Measurements from ENCODE around the gene OARD1. TPM values are rescaled to one million over a fixed set of nuclear protein-coding genes. Genes with fewer than 3 reads are reported as not detected.

OARD1 gene
- polyA plus RNA-seq, 1 donor, result 82.5 TPM

- no peaks in the 10 kb centered on the region for H3K9me3 ChIP-seq (ENCODE audit: control insufficient read depth, low read depth, low read length)
- peaks cover 27% of the 10 kb centered on the region for H3K36me3 ChIP-seq (ENCODE audit: control insufficient read depth, insufficient read depth, low read length)
- H3K4me1 ChIP-seq (ENCODE audit: control insufficient read depth, insufficient read depth, low read length), result peaks cover 57% of the 10 kb centered on the region
- H3K4me3 ChIP-seq (ENCODE audit: low read length), result no peak overlapping the region
- WGBS (ENCODE audit: insufficient coverage, low lambda C conversion rate), result 17% methylated on average over 1 of the region's 5 CpGs
- H3K27ac ChIP-seq (ENCODE audit: low read length), result peak overlapping the region; percentile 75
- no peaks in the 10 kb centered on the region for H3K27me3 ChIP-seq (ENCODE audit: control insufficient read depth, insufficient read depth, low read length)
- peak; percentile 76 to 89 for DNase-seq
Observed at GRCh38 chr6:41064841-41065240, 7.3 kb downstream of the OARD1 start.

GRCh38 chr6:41063884-41064285 lies 8.3 kb downstream of the OARD1 start:
- peaks cover 61% of the 10 kb centered on the region for H3K4me1 ChIP-seq (ENCODE audit: control insufficient read depth, insufficient read depth, low read length)
- peaks cover 18% of the 10 kb centered on the region for H3K36me3 ChIP-seq (ENCODE audit: control insufficient read depth, insufficient read depth, low read length)
- H3K9me3 ChIP-seq (ENCODE audit: control insufficient read depth, low read depth, low read length), result no peaks in the 10 kb centered on the region
- no CpG with 5 or more reads among the region's 2 CpGs for WGBS (ENCODE audit: insufficient coverage, low lambda C conversion rate)
- H3K4me3 ChIP-seq (ENCODE audit: low read length), result no peak overlapping the region
- peak overlapping the region; percentile 75 for H3K27ac ChIP-seq (ENCODE audit: low read length)
- H3K27me3 ChIP-seq (ENCODE audit: control insufficient read depth, insufficient read depth, low read length), result no peaks in the 10 kb centered on the region
- no peak for DNase-seq

GRCh38 chr6:41062056-41062455 lies 10.1 kb downstream of the OARD1 start:
- Histone ChIP-seq H3K27me3 (ENCODE audit: control insufficient read depth, insufficient read depth, low read length) (no peaks in the 10 kb centered on the region), H3K27ac (ENCODE audit: low read length) (peak overlapping the region; percentile 75), H3K9me3 (ENCODE audit: control insufficient read depth, low read depth, low read length) (no peaks in the 10 kb centered on the region), H3K4me1 (ENCODE audit: control insufficient read depth, insufficient read depth, low read length) (peaks cover 77% of the 10 kb centered on the region), H3K36me3 (ENCODE audit: control insufficient read depth, insufficient read depth, low read length) (peaks cover 6% of the 10 kb centered on the region), H3K4me3 (ENCODE audit: low read length) (no peak overlapping the region)
- WGBS (ENCODE audit: insufficient coverage, low lambda C conversion rate), result no CpG with 5 or more reads among the region's 1 CpG
- DNase-seq, result no peak

GRCh38 chr6:41061196-41061726 lies 10.9 kb downstream of the OARD1 start:
- H3K27ac ChIP-seq (ENCODE audit: low read length), result no peak overlapping the region
- peaks cover 4% of the 10 kb centered on the region for H3K36me3 ChIP-seq (ENCODE audit: control insufficient read depth, insufficient read depth, low read length)
- peaks cover 81% of the 10 kb centered on the region for H3K4me1 ChIP-seq (ENCODE audit: control insufficient read depth, insufficient read depth, low read length)
- no CpG with 5 or more reads among the region's 13 CpGs for WGBS (ENCODE audit: insufficient coverage, low lambda C conversion rate)
- H3K9me3 ChIP-seq (ENCODE audit: control insufficient read depth, low read depth, low read length), result no peaks in the 10 kb centered on the region
- no peak for DNase-seq
- H3K27me3 ChIP-seq (ENCODE audit: control insufficient read depth, insufficient read depth, low read length), result no peaks in the 10 kb centered on the region
- no peak overlapping the region for H3K4me3 ChIP-seq (ENCODE audit: low read length)

GRCh38 chr6:41059556-41059955 lies 12.6 kb downstream of the OARD1 start:
- Histone ChIP-seq H3K9me3 (ENCODE audit: control insufficient read depth, low read depth, low read length) (no peaks in the 10 kb centered on the region), H3K36me3 (ENCODE audit: control insufficient read depth, insufficient read depth, low read length) (peaks cover 4% of the 10 kb centered on the region), H3K4me1 (ENCODE audit: control insufficient read depth, insufficient read depth, low read length) (peaks cover 84% of the 10 kb centered on the region), H3K27me3 (ENCODE audit: control insufficient read depth, insufficient read depth, low read length) (no peaks in the 10 kb centered on the region), H3K27ac (ENCODE audit: low read length) (no peak overlapping the region), H3K4me3 (ENCODE audit: low read length) (no peak overlapping the region)
- no peak for DNase-seq
- WGBS (ENCODE audit: insufficient coverage, low lambda C conversion rate), result no CpG with 5 or more reads among the region's 1 CpG

GRCh38 chr6:41058783-41059181 lies 13.4 kb downstream of the OARD1 start:
- peak overlapping the region; percentile 86 for H3K27ac ChIP-seq (ENCODE audit: low read length)
- no peaks in the 10 kb centered on the region for H3K27me3 ChIP-seq (ENCODE audit: control insufficient read depth, insufficient read depth, low read length)
- no peak for DNase-seq
- H3K9me3 ChIP-seq (ENCODE audit: control insufficient read depth, low read depth, low read length), result no peaks in the 10 kb centered on the region
- H3K36me3 ChIP-seq (ENCODE audit: control insufficient read depth, insufficient read depth, low read length), result peaks cover 4% of the 10 kb centered on the region
- no CpG with 5 or more reads among the region's 2 CpGs for WGBS (ENCODE audit: insufficient coverage, low lambda C conversion rate)
- H3K4me1 ChIP-seq (ENCODE audit: control insufficient read depth, insufficient read depth, low read length), result peaks cover 84% of the 10 kb centered on the region
- no peak overlapping the region for H3K4me3 ChIP-seq (ENCODE audit: low read length)

- Histone ChIP-seq H3K27me3 (ENCODE audit: control insufficient read depth, insufficient read depth, low read length) (no peaks in the 10 kb centered on the region), H3K9me3 (ENCODE audit: control insufficient read depth, low read depth, low read length) (no peaks in the 10 kb centered on the region), H3K36me3 (ENCODE audit: control insufficient read depth, insufficient read depth, low read length) (peaks cover 4% of the 10 kb centered on the region), H3K4me1 (ENCODE audit: control insufficient read depth, insufficient read depth, low read length) (peaks cover 85% of the 10 kb centered on the region), H3K27ac (ENCODE audit: low read length) (peak overlapping the region; percentile 86), H3K4me3 (ENCODE audit: low read length) (no peak overlapping the region)
- no CpG with 5 or more reads among the region's 6 CpGs for WGBS (ENCODE audit: insufficient coverage, low lambda C conversion rate)
- DNase-seq, result peak; percentile 84 to 91
Observed at GRCh38 chr6:41056768-41057490, 15.2 kb downstream of the OARD1 start.

- Histone ChIP-seq H3K36me3 (ENCODE audit: control insufficient read depth, insufficient read depth, low read length) (no peaks in the 10 kb centered on the region), H3K4me3 (ENCODE audit: low read length) (no peak overlapping the region), H3K27me3 (ENCODE audit: control insufficient read depth, insufficient read depth, low read length) (no peaks in the 10 kb centered on the region), H3K9me3 (ENCODE audit: control insufficient read depth, low read depth, low read length) (no peaks in the 10 kb centered on the region), H3K27ac (ENCODE audit: low read length) (peak overlapping the region; percentile 86), H3K4me1 (ENCODE audit: control insufficient read depth, insufficient read depth, low read length) (peaks cover 86% of the 10 kb centered on the region)
- WGBS (ENCODE audit: insufficient coverage, low lambda C conversion rate), result no CpG with 5 or more reads among the region's 3 CpGs
- DNase-seq, result no peak
Observed at GRCh38 chr6:41055149-41055548, 17.0 kb downstream of the OARD1 start.

- Histone ChIP-seq H3K9me3 (ENCODE audit: control insufficient read depth, low read depth, low read length) (no peaks in the 10 kb centered on the region), H3K27me3 (ENCODE audit: control insufficient read depth, insufficient read depth, low read length) (no peaks in the 10 kb centered on the region), H3K27ac (ENCODE audit: low read length) (peak overlapping the region; percentile 86), H3K36me3 (ENCODE audit: control insufficient read depth, insufficient read depth, low read length) (no peaks in the 10 kb centered on the region), H3K4me1 (ENCODE audit: control insufficient read depth, insufficient read depth, low read length) (peaks cover 90% of the 10 kb centered on the region), H3K4me3 (ENCODE audit: low read length) (no peak overlapping the region)
- DNase-seq, result no peak
- no CpG with 5 or more reads among the region's 3 CpGs for WGBS (ENCODE audit: insufficient coverage, low lambda C conversion rate)
Observed at GRCh38 chr6:41054511-41054910, 17.6 kb downstream of the OARD1 start.

- DNase-seq, result no peak
- Histone ChIP-seq H3K4me1 (ENCODE audit: control insufficient read depth, insufficient read depth, low read length) (peaks cover 88% of the 10 kb centered on the region), H3K9me3 (ENCODE audit: control insufficient read depth, low read depth, low read length) (no peaks in the 10 kb centered on the region)
Observed at GRCh38 chr6:41053041-41053440, 19.1 kb downstream of the OARD1 start, which contains the start of gene APOBEC2. Gene APOBEC2, plus strand, starts transcription at chr6:41053202. Its CDS starts 146 bp downstream, at chr6:41053348.

GRCh38 chr6:41051873-41052272 lies 20.3 kb downstream of the OARD1 start:
- WGBS (ENCODE audit: insufficient coverage, low lambda C conversion rate), result 61% methylated on average over 5 of the region's 5 CpGs
- Histone ChIP-seq H3K27ac (ENCODE audit: low read length) (no peak overlapping the region), H3K9me3 (ENCODE audit: control insufficient read depth, low read depth, low read length) (no peaks in the 10 kb centered on the region), H3K36me3 (ENCODE audit: control insufficient read depth, insufficient read depth, low read length) (no peaks in the 10 kb centered on the region), H3K27me3 (ENCODE audit: control insufficient read depth, insufficient read depth, low read length) (no peaks in the 10 kb centered on the region), H3K4me3 (ENCODE audit: low read length) (no peak overlapping the region), H3K4me1 (ENCODE audit: control insufficient read depth, insufficient read depth, low read length) (peaks cover 90% of the 10 kb centered on the region)
- no peak for DNase-seq

More at GRCh38 chr6:41053041-41053440, 19.1 kb downstream of the OARD1 start, which contains the start of gene APOBEC2:
- WGBS (ENCODE audit: insufficient coverage, low lambda C conversion rate), result no CpG with 5 or more reads among the region's 5 CpGs
- no peaks in the 10 kb centered on the region for H3K27me3 ChIP-seq (ENCODE audit: control insufficient read depth, insufficient read depth, low read length)
- H3K36me3 ChIP-seq (ENCODE audit: control insufficient read depth, insufficient read depth, low read length), result no peaks in the 10 kb centered on the region
- peak within 1 kb of the TSS; percentile 19 for H3K27ac ChIP-seq (ENCODE audit: low read length)
- H3K4me3 ChIP-seq (ENCODE audit: low read length), result no peak within 1 kb of the TSS

Data from large intestine (tissue), 3 donors.